Colonic mucosa (tissue), 4 donors: ENCODE measurements around the gene DUSP7. TPM values are rescaled to one million over a fixed set of nuclear protein-coding genes. Genes with fewer than 3 reads are reported as not detected.

Source experiments
- DNase-seq: peaks from one replicate; pipeline ENCODE4 v3.0.0-alpha.2; 2020
- H3K27ac ChIP-seq: fragments of 200-600 bp; one replicate; pipeline ENCODE4 v1.8.0; 2021
- H3K27me3 ChIP-seq: fragments of 200-600 bp; one replicate; pipeline ENCODE4 v1.8.0; 2021
- H3K36me3 ChIP-seq: fragments of 200-600 bp; one replicate; pipeline ENCODE4 v1.8.0; 2021
- H3K4me1 ChIP-seq: fragments of 200-600 bp; one replicate; pipeline ENCODE4 v1.8.0; 2021; ENCODE audit warnings: mild to moderate bottlenecking
- H3K4me3 ChIP-seq: fragments of 200-600 bp; one replicate; pipeline ENCODE4 v1.8.0; 2021
- H3K9ac ChIP-seq, 2 donors: one replicate each; pipeline ENCODE4 v1.7.0; 2013; ENCODE audit warnings: control low read depth in 2 of 2, low read depth in 2 of 2, low read length in 2 of 2
- H3K9me3 ChIP-seq: fragments of 200-600 bp; one replicate; pipeline ENCODE4 v1.8.0; 2021
- intact Hi-C: fragments of 100-400 bp; cut with DNase I; formaldehyde crosslinking; loops from one replicate; pipeline ENCODE4 v1.14.1; 2022
- total RNA-seq, 2 donors: library from RNA; stranded (reverse); fragmentation: NEBNext Ultra II Directional in 1 of 2; extraction: Animal tissue kit (Norgen Biotek cat#: 25700) in 1 of 2; gene quantifications; one replicate each; pipeline ENCODE4 v1.2.1, GENCODE V29; 2021
- TF ChIP-seq, protein P1 (sequence below): fragments of 200-600 bp; IDR thresholded peaks from one replicate; pipeline ENCODE4 v1.8.0; 2022; ENCODE audit warnings: antibody characterized with exemption, mild to moderate bottlenecking
- donor health status: healthy.
- donor health status: DM: no; HTN: no; CAD: no.
- donor health status: DM: no; HTN: no; CAD: no.

DUSP7 gene
- total RNA-seq, 2 donors from 2014 or later = 9.5 to 9.8 TPM

DNA sequence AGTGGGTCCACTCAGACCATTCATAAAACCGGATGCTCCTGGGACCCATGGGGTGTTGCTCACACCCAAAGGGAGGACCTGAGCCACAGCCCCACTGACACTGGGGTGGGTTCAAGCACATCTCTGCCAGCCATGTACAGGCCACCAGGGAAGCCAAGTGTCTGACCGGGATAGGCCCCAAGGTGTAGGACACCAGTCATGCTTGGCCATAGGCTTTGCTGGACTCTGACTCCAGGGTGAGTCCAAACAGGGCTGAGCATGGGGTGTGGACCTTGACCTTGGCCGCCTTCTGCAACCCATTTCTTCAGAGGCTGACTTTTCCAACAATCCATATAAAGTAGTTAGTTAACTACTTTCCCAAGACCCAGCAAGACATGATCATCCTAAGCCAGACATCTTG is 31.4 kb upstream of the DUSP7 start:
- no peaks in the 10 kb centered on the region for H3K9me3 ChIP-seq
- no peak overlapping the region for H3K4me3 ChIP-seq
- DNase-seq = no peak
- H3K27ac ChIP-seq = no peak overlapping the region
- H3K27me3 ChIP-seq = no peaks in the 10 kb centered on the region
- no peaks in the 10 kb centered on the region for H3K4me1 ChIP-seq
- no peak overlapping the region for H3K9ac ChIP-seq
- intact Hi-C loops = no loop called here
- H3K36me3 ChIP-seq = no peaks in the 10 kb centered on the region
- TF ChIP-seq, protein P1, sequence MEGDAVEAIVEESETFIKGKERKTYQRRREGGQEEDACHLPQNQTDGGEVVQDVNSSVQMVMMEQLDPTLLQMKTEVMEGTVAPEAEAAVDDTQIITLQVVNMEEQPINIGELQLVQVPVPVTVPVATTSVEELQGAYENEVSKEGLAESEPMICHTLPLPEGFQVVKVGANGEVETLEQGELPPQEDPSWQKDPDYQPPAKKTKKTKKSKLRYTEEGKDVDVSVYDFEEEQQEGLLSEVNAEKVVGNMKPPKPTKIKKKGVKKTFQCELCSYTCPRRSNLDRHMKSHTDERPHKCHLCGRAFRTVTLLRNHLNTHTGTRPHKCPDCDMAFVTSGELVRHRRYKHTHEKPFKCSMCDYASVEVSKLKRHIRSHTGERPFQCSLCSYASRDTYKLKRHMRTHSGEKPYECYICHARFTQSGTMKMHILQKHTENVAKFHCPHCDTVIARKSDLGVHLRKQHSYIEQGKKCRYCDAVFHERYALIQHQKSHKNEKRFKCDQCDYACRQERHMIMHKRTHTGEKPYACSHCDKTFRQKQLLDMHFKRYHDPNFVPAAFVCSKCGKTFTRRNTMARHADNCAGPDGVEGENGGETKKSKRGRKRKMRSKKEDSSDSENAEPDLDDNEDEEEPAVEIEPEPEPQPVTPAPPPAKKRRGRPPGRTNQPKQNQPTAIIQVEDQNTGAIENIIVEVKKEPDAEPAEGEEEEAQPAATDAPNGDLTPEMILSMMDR = no peak

DNA sequence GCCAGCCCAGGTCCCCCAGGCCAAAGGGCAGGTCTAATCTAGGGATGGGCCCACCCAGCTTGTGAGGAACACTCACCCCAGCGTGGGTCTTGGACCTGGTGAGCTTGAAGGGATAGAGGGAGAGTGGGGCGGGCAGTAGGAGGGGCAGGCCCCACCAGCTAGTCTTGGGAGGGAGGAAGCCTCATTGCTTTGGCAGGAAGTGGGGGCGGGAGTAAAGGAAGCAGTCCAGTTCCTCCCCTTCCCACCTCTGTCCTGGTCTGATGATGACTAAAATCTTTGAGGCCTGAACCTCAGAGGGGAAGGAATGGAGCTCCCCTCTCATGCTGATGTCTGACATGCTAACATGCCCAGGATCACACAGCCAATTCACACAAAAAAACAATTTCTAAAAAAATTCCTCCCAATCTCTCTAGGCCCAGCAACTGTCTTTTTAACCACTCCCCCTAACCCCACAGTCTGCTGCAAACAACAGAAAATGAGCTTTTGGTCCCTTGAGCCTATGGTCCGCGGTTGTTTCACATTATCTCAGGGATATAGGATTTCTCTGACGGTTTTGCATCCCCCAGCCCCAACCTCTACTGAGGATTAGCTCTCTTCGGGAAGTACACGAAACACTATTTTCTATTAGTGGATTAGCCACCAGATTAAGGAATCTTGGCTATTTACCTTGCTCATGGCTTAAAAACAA is 30.7 kb upstream of the DUSP7 start:
- Histone ChIP-seq H3K9me3 (no peaks in the 10 kb centered on the region), H3K9ac (no peak overlapping the region), H3K4me3 (no peak overlapping the region), H3K36me3 (no peaks in the 10 kb centered on the region), H3K27me3 (no peaks in the 10 kb centered on the region), H3K4me1 (no peaks in the 10 kb centered on the region), H3K27ac (no peak overlapping the region)
- TF ChIP-seq, protein P1 = no peak
- DNase-seq = no peak
- intact Hi-C loops = no loop called here

DNA sequence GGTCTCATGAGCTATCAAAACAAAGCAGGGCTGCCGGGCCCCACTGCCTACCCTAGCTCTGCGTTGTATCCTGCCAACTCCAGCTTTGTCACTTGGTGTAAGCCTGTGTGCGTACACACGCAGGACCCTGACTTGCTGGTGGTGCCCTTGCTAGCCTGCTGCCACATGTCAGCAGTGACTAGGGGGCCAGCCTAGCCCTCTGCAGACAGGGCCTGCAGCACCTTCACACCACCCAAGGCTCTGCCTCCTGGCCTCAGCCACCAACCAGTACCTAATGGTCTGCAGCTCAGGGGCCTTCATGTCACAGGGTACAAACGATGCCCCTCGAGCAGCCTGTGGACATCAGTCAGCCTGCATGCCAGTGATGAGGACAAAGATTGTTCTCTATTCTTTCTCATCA is 30.1 kb upstream of the DUSP7 start:
- no peak for DNase-seq
- Histone ChIP-seq H3K4me3 (no peak overlapping the region), H3K4me1 (no peaks in the 10 kb centered on the region), H3K27me3 (no peaks in the 10 kb centered on the region), H3K36me3 (no peaks in the 10 kb centered on the region), H3K9ac (no peak overlapping the region), H3K9me3 (no peaks in the 10 kb centered on the region), H3K27ac (no peak overlapping the region)
- intact Hi-C loops = no loop called here
- TF ChIP-seq, protein P1 = no peak

DNA sequence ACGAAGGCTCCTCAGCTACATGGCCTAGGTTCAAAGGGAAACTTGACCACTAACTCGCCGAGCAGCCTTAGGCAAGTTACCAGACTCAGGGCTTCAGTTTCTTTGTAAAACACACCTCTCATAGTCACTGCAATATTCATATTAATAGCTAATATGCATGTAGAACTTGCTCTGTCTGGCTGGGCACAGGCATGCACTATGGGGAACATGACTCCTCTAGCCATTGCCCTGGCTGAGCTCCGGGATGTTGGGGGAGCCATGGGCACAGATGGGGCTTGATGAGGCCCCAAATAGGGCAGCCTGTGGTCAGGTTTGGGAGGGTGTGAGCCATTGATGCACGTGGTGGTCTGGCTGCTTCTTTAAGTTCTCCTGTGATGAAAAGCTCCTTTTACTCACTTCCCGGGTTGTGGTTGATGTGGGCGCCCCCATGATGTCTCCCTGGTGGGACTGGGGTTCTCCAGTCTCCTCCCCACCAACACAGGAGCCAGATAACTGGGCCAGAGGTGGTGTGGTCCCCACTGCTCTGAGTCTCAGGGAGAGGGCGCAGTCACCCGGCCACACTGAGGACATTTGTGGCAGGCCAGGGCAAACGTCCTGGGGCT is 29.4 kb upstream of the DUSP7 start:
- DNase-seq = no peak
- TF ChIP-seq, protein P1 = no peak
- intact Hi-C loops = no loop called here
- Histone ChIP-seq H3K27ac (no peak overlapping the region), H3K9me3 (no peaks in the 10 kb centered on the region), H3K4me3 (no peak overlapping the region), H3K4me1 (no peaks in the 10 kb centered on the region), H3K27me3 (no peaks in the 10 kb centered on the region), H3K36me3 (no peaks in the 10 kb centered on the region), H3K9ac (no peak overlapping the region)

DNA sequence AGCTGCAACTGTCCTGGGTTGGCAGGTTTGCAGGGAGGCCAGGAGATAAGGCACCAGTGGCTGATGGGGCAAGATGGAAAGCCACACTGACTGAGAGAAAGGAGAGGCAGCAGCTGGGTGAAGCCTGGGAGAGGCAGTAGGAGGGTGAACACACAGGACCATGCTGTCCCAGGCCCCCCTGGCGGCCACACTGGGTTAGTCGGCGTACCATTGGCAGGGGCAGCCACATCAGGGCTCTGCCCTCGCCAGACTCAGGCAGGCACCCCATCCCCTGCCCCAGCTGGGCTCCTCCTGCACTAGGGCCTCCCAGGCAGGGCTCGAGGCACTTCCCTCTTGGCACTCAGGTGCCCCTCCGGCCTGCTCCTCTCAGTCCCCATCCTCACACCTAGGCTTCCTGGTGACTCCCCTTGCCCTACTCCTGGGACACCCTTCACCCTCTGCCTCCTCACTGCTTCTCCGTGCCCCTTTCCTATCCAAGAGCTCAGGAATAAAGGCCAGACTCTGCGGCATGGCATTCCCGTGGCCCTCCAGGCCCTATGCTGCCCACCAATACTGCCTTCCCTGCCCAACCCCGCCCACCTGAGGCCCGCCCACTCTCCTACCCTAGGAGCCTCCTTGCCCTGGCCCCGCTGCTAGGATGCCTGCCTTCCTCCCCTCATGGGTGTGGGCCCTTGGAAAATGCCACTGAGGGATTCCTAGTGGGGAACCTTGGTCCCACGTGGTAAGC is 28.7 kb upstream of the DUSP7 start:
- Histone ChIP-seq H3K27ac (no peak overlapping the region), H3K9me3 (no peaks in the 10 kb centered on the region), H3K4me3 (no peak overlapping the region), H3K36me3 (no peaks in the 10 kb centered on the region), H3K9ac (no peak overlapping the region), H3K27me3 (no peaks in the 10 kb centered on the region), H3K4me1 (no peaks in the 10 kb centered on the region)
- intact Hi-C loops = no loop called here
- no peak for DNase-seq
- TF ChIP-seq, protein P1 = no peak
